AG09309 (cell line): ENCODE results near the gene ARHGAP25.

ENCODE experiments used
- DNase-seq: peaks from one replicate; pipeline ENCODE4 v3.0.0-alpha.2; 2010; ENCODE audit warnings: low read depth
- H3K4me3 ChIP-seq: 2 replicates; pipeline ENCODE4 v1.5.1; 2011; ENCODE audit warnings: mild to moderate bottlenecking, low read depth, low read length, moderate library complexity; ENCODE audit not compliant: control insufficient read depth
- CTCF ChIP-seq: IDR thresholded peaks from 2 replicates; pipeline ENCODE4 v1.5.1; 2011; ENCODE audit warnings: mild to moderate bottlenecking, low read depth, low read length, inconsistent platforms; ENCODE audit not compliant: insufficient read depth, control insufficient read depth; ENCODE audit errors: missing control alignments

Gene ARHGAP25

DNA sequence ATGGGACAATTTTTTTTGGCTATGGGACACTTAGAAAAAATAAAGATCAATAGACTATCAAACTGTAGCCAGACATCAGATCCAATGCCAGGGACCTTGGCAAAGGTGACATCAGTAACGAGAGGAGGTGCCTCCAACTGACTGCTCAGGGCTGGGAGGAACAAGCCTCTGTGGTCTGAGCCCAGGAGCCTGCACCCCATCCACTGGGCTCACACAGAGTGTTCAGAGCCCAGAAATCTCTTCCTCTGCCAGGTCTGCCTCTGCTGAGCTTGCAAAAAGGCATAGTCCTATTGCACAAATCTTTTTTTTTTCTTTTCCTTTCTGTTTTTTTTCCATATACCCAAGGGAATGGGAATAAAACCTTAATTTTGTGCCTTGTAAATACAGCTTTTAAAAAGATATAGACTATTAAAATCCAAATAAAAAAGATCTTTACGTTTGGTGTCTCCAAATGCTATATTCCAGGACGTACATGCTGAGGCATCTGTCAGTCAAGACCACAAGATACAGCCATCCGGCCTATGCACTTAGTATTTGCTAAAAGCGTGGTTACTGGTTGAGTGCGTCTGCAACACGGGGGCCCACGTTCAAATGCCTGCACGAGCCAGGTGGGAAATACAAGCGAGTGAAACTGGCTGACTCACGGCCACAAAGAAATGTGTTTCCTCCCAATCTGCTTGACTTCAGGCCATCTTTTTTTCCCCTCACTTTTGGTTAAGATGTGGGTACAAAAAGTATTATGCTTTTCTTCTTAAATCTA, 7.8 kb upstream of the ARHGAP25 start:
- no peak for TF ChIP-seq CTCF
- no peak overlapping the region for H3K4me3 ChIP-seq
- DNase-seq, result no peak

DNA sequence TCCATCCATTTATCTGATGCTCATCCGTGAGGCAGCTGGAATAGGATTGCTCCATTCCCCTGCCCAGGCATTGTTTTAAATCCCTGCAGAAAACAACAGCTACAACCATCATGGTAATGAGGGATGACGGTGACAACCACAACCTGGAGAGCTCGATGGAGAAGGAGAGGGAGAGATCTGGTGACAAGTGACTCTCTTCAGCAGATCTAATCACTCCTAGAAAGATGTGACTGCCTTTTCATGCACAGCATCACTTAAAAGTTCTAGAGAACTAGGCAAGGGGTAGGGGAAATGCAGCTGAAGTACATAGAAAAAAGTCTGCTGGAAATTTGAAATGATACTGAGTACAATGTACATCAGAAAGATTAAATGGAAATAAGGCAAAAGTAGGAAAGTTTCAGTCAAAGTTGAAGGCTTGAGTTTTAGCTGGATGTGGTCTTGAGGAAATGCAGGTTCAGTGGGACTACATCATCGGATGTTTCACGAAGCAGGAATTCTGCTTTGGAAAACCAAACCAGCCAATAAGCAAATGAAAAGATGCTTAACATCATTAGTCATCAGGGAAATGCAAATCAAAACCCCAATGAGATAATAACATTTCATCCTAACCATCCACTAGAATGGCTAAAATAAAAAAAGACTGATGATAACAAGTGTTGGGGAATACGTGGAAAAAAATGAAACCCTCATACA, 6.8 kb upstream of the ARHGAP25 start:
- H3K4me3 ChIP-seq, result no peak overlapping the region
- TF ChIP-seq CTCF, result no peak
- DNase-seq, result no peak

DNA sequence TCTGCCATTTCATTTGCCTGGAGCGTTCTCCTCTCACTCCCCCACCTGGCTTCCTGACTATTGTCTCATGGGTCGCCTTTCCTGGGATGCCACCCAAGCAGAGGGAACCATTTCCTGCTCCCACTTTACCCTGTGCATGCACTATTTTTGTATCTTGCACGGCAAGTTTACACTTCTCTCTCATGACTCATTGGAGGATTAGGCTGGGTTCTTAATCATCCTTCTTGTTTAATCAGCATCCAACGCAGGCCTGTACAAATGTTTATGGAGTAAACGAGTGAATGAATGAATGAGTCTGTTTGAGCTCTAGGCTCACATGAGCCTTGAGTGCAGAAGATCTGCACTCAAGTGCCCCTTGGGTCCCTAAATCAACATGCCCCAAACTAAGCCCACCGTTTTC, 3.8 kb upstream of the ARHGAP25 start:
- TF ChIP-seq CTCF, result no peak
- no peak for DNase-seq
- H3K4me3 ChIP-seq, result no peak overlapping the region

GRCh38 chr2:68732036-68732932, 2.3 kb upstream of the ARHGAP25 start:
- H3K4me3 ChIP-seq, result no peak overlapping the region
- DNase-seq, result no peak
- TF ChIP-seq CTCF, result no peak

- DNase-seq, result no peak
- no peak overlapping the region for H3K4me3 ChIP-seq
- no peak for TF ChIP-seq CTCF
Observed at GRCh38 chr2:68733365-68733764, 1.2 kb upstream of the ARHGAP25 start.

GRCh38 chr2:68734176-68734575, 435 bp upstream of the ARHGAP25 start:
- no peak overlapping the region for H3K4me3 ChIP-seq
- no peak for TF ChIP-seq CTCF
- DNase-seq, result no peak
